Fibroblast of mammary gland (primary cell): ENCODE results near the gene ELOVL5.

Experiments used
- DNase-seq: peaks from one replicate; pipeline ENCODE4 v3.0.0-alpha.2; 2010; ENCODE audit warnings: low read depth
- H3K4me3 ChIP-seq: 2 replicates; pipeline ENCODE4 v1.5.1; 2011; ENCODE audit warnings: low read depth, mild to moderate bottlenecking, low read length, moderate library complexity; ENCODE audit not compliant: control insufficient read depth
- CTCF ChIP-seq: conservative IDR thresholded peaks from 2 replicates; pipeline ENCODE4 v1.5.1; 2011; ENCODE audit warnings: low read depth, low read length, inconsistent platforms; ENCODE audit not compliant: control insufficient read depth, insufficient read depth

Gene ELOVL5

GRCh38 chr6:53227847-53228246 is 120.9 kb downstream of the ELOVL5 start:
- no peak for DNase-seq
- TF ChIP-seq CTCF: no peak
- no peak overlapping the region for H3K4me3 ChIP-seq

GRCh38 chr6:53220605-53221004 is 128.1 kb downstream of the ELOVL5 start:
- TF ChIP-seq CTCF: no peak
- DNase-seq: no peak
- H3K4me3 ChIP-seq: no peak overlapping the region
